Measurements from ENCODE around the gene CREB5. TPM values are rescaled to one million over a fixed set of nuclear protein-coding genes. Genes with fewer than 3 reads are reported as not detected.

The CREB5 gene
- total and polyA plus RNA-seq, 2 donors (not counting 3 experiments of a cell fraction or from before 2014, with no cell fraction given), result 19.6 to 28.4 TPM

DNA sequence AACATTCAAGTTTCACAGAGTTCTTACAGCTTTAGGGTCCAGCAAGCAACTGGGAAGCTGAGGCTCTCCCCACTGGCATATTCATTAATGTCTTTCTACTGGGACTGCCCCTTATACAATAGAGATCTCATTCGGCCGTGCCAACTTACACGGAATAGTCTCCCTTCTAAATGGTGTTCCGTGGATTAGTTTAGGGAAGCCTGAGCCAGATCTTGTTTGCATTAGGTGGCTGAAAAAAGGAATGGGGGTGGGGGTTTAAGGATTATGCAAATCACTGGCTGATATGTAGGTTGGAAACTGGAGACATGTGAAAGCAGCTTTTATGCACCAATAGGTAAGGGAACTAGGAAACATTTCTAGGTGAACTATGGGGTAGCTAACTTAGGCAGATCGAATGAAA is 327.5 kb downstream of the CREB5 start:
- Histone ChIP-seq H3K79me2 (ENCODE audit: control insufficient read depth, insufficient read depth, low read length) (no peaks in the 10 kb centered on the region), H4K20me1 (replicated peaks; ENCODE audit: control insufficient read depth, extremely low read depth, insufficient read depth, low read length) (no peaks in the 10 kb centered on the region), H3K4me2 (ENCODE audit: insufficient read depth, low read length) (no peak overlapping the region), H3K9me1 (replicated peaks; ENCODE audit: control insufficient read depth, extremely low read depth, insufficient read depth, low read length) (no peaks in the 10 kb centered on the region), H3K36me3 (ENCODE audit: control insufficient read depth in 2 of 2, extremely low read depth in 1 of 2, insufficient read depth in 2 of 2, low read length in 2 of 2) (no peaks in the 10 kb centered on the region), H3K4me1 (ENCODE audit: control insufficient read depth, extremely low read depth, insufficient read depth, low read length) (no peaks in the 10 kb centered on the region), H3K9me3 (replicated peaks; ENCODE audit: control insufficient read depth, insufficient read depth, low read length) (no peaks in the 10 kb centered on the region), H3K4me3 (replicated peaks in 1 of 3; ENCODE audit: insufficient read depth in 1 of 3, low read depth in 1 of 3, low read length in 3 of 3) (no peak overlapping the region), H3K9ac (replicated peaks; ENCODE audit: extremely low read depth, insufficient read depth, low read length) (no peak overlapping the region), H2AFZ (ENCODE audit: low read depth, low read length) (no peak overlapping the region), H3K27ac (ENCODE audit: insufficient read depth, low read depth, low read length) (no peak overlapping the region), H3K27me3 (ENCODE audit: control insufficient read depth in 2 of 2, insufficient read depth in 2 of 2, low read length in 2 of 2) (no peaks in the 10 kb centered on the region)
- BruUV-seq (replicated peaks), result no TSS peak
- no peak for DNase-seq (ENCODE audit: low read depth, low spot score)
- TF ChIP-seq EZH2 (IDR thresholded peaks at IDR 0.05; ENCODE audit: borderline replicate concordance, low read depth, low read length, severe bottlenecking) (no peak), POLR2A (IDR thresholded peaks at IDR 0.05; ENCODE audit: low read depth, low read length) (no peak)
- TF ChIP-seq, protein P1, sequence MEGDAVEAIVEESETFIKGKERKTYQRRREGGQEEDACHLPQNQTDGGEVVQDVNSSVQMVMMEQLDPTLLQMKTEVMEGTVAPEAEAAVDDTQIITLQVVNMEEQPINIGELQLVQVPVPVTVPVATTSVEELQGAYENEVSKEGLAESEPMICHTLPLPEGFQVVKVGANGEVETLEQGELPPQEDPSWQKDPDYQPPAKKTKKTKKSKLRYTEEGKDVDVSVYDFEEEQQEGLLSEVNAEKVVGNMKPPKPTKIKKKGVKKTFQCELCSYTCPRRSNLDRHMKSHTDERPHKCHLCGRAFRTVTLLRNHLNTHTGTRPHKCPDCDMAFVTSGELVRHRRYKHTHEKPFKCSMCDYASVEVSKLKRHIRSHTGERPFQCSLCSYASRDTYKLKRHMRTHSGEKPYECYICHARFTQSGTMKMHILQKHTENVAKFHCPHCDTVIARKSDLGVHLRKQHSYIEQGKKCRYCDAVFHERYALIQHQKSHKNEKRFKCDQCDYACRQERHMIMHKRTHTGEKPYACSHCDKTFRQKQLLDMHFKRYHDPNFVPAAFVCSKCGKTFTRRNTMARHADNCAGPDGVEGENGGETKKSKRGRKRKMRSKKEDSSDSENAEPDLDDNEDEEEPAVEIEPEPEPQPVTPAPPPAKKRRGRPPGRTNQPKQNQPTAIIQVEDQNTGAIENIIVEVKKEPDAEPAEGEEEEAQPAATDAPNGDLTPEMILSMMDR (IDR thresholded peaks at IDR 0.05; ENCODE audit: extremely low read depth in 1 of 2, insufficient read depth in 1 of 2, low read depth in 1 of 2, low read length in 2 of 2), result no peak
- ChIA-PET CTCF (interaction anchor here (1.6 kb wide), 1 partner anchor 14 kb away, joined by 4 read pairs; no protein-coding TSS in a partner anchor), POLR2A (no interaction called here)
- dilution Hi-C loops (cut with MboI; ENCODE audit: extremely low pct_ligation_motif_present, low sequenced_read_pairs), result no loop called here
- no peak for FAIRE-seq
- intact Hi-C loops (cut with micrococcal nuclease), result no loop called here

DNA sequence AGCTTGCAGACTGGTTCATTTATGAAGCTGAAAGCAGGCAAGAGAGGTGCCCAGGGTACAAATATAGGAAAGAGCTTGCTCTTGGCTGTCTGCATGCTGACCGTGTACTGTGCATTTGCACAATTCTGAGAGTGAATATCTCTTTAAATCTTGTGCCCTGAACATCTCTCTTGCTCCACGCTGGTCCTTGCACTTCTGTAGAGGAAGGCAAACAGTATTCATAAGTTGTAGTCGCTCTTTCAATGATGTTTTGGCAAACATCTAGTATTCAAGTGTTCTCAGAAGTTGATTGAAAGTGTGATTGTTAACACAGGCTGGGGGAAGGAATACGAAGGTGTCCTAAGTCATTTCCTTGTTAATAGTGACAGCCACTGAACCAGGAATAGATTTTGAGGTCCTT is 332.6 kb downstream of the CREB5 start:
- FAIRE-seq, result no peak
- no peaks in the 10 kb centered on the region for H3K9me3 ChIP-seq (replicated peaks; ENCODE audit: control insufficient read depth, insufficient read depth, low read length)
- no peak overlapping the region for H3K27ac ChIP-seq (ENCODE audit: insufficient read depth, low read depth, low read length)
- intact Hi-C loops (cut with micrococcal nuclease) (no loop called here), dilution Hi-C loops (cut with MboI; ENCODE audit: extremely low pct_ligation_motif_present, low sequenced_read_pairs) (no loop called here)
- TF ChIP-seq GATA2 (IDR thresholded peaks at IDR 0.05; ENCODE audit: insufficient read depth, insufficient read length, low read depth, low read length) (no peak), FOS (IDR thresholded peaks at IDR 0.05; ENCODE audit: borderline replicate concordance, insufficient read depth, low read length) (no peak), JUN (IDR thresholded peaks at IDR 0.05; ENCODE audit: borderline replicate concordance, insufficient read depth, insufficient read length, low read depth) (no peak), EZH2 (IDR thresholded peaks at IDR 0.05; ENCODE audit: borderline replicate concordance, low read depth, low read length, severe bottlenecking) (no peak), MYC (IDR thresholded peaks at IDR 0.05; ENCODE audit: low read depth, low read length) (no peak)
- TF ChIP-seq, protein P1 (IDR thresholded peaks at IDR 0.05; ENCODE audit: extremely low read depth in 1 of 2, insufficient read depth in 1 of 2, low read depth in 1 of 2, low read length in 2 of 2), result no peak
- TF ChIP-seq, protein P2, sequence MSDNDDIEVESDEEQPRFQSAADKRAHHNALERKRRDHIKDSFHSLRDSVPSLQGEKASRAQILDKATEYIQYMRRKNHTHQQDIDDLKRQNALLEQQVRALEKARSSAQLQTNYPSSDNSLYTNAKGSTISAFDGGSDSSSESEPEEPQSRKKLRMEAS (IDR thresholded peaks at IDR 0.05; ENCODE audit: insufficient read depth, insufficient read length), result no peak
- no peak overlapping the region for H2AFZ ChIP-seq (ENCODE audit: low read depth, low read length)
- ChIA-PET POLR2A (no interaction called here), CTCF (interaction anchor here (1.6 kb wide), 1 partner anchor 9 kb away, joined by 4 read pairs; no protein-coding TSS in a partner anchor)
- BruUV-seq (replicated peaks), result no TSS peak
- H3K36me3 ChIP-seq (ENCODE audit: control insufficient read depth in 2 of 2, extremely low read depth in 1 of 2, insufficient read depth in 2 of 2, low read length in 2 of 2), result no peaks in the 10 kb centered on the region
- no peaks in the 10 kb centered on the region for H3K79me2 ChIP-seq (ENCODE audit: control insufficient read depth, insufficient read depth, low read length)
- H3K4me1 ChIP-seq (ENCODE audit: control insufficient read depth, extremely low read depth, insufficient read depth, low read length), result peaks cover 11% of the 10 kb centered on the region
- H3K9me1 ChIP-seq (replicated peaks; ENCODE audit: control insufficient read depth, extremely low read depth, insufficient read depth, low read length), result no peaks in the 10 kb centered on the region
- H3K9ac ChIP-seq (replicated peaks; ENCODE audit: extremely low read depth, insufficient read depth, low read length), result no peak overlapping the region
- no peaks in the 10 kb centered on the region for H4K20me1 ChIP-seq (replicated peaks; ENCODE audit: control insufficient read depth, extremely low read depth, insufficient read depth, low read length)
- H3K4me2 ChIP-seq (ENCODE audit: insufficient read depth, low read length), result no peak overlapping the region
- H3K27me3 ChIP-seq (ENCODE audit: control insufficient read depth in 2 of 2, insufficient read depth in 2 of 2, low read length in 2 of 2), result no peaks in the 10 kb centered on the region
- no peak overlapping the region for H3K4me3 ChIP-seq (replicated peaks in 1 of 3; ENCODE audit: insufficient read depth in 1 of 3, low read depth in 1 of 3, low read length in 3 of 3)
- no peak for DNase-seq (ENCODE audit: low read depth, low spot score)

Data from endothelial cell of umbilical vein (primary cell).